HG03039 (cell line): ENCODE measurements around the gene MID1.
"Not testable (repeated sequence)": the region's sequence is repeated elsewhere in the genome, so short reads cannot be mapped to it uniquely, and the experiment has no call there.

Source experiments
- ATAC-seq: cut with Tn5 transposase; IDR thresholded peaks from one replicate; pipeline ENCODE4 v1.9.1; 2021; ENCODE audit warnings: mild to moderate bottlenecking, moderate library complexity; ENCODE audit not compliant: unreplicated experiment

The MID1 gene

GRCh38 chrX:10618961-10619360 is 1.4 kb downstream of the MID1 start:
- ATAC-seq = no peak

GRCh38 chrX:10617999-10618351 is 2.4 kb downstream of the MID1 start:
- ATAC-seq = no peak

- no peak for ATAC-seq
Observed at GRCh38 chrX:10617186-10617998, 3.0 kb downstream of the MID1 start.

- ATAC-seq = peak; percentile 56
Observed at GRCh38 chrX:10615931-10616774, 4.2 kb downstream of the MID1 start.

GRCh38 chrX:10612215-10612614 is 8.2 kb downstream of the MID1 start:
- no peak for ATAC-seq

GRCh38 chrX:10611441-10612090 is 8.8 kb downstream of the MID1 start:
- ATAC-seq = no peak

GRCh38 chrX:10608099-10608498 is 12.3 kb downstream of the MID1 start:
- ATAC-seq = no peak

- no peak for ATAC-seq
Observed at GRCh38 chrX:10607233-10607632, 13.2 kb downstream of the MID1 start.

- ATAC-seq = no peak
Observed at GRCh38 chrX:10603612-10604011, 16.8 kb downstream of the MID1 start.

GRCh38 chrX:10602646-10603045 is 17.7 kb downstream of the MID1 start:
- no peak for ATAC-seq

GRCh38 chrX:10600479-10600878 is 19.9 kb downstream of the MID1 start:
- no peak for ATAC-seq

- no peak for ATAC-seq
Observed at GRCh38 chrX:10598540-10598939, 21.8 kb downstream of the MID1 start.

GRCh38 chrX:10597871-10598270 is 22.5 kb downstream of the MID1 start:
- ATAC-seq = no peak

- ATAC-seq = no peak
Observed at GRCh38 chrX:10591363-10592335, 28.7 kb downstream of the MID1 start.

- not testable (repeated sequence) for ATAC-seq
Observed at GRCh38 chrX:10589787-10590186, 30.6 kb downstream of the MID1 start.

GRCh38 chrX:10589098-10589497 is 31.3 kb downstream of the MID1 start:
- no peak for ATAC-seq

- ATAC-seq = not testable (repeated sequence)
Observed at GRCh38 chrX:10584882-10585281, 35.5 kb downstream of the MID1 start.

- ATAC-seq = no peak
Observed at GRCh38 chrX:10582945-10583344, 37.4 kb downstream of the MID1 start.

GRCh38 chrX:10582215-10582733 is 38.1 kb downstream of the MID1 start:
- no peak for ATAC-seq
